Nasal cavity respiratory epithelium epithelial cell of viscerocranial mucosa (primary cell): Measurements from ENCODE around the gene DUSP28. TPM values are rescaled to one million over a fixed set of nuclear protein-coding genes. Genes with fewer than 3 reads are reported as not detected.

Source experiments
- total RNA-seq: library from RNA; depleted of rRNA; stranded (reverse); fragments of >200 nt; gene quantifications from 2 replicates; pipeline ENCODE4 v1.2.3, GENCODE V29; 2014

DUSP28 gene
- total RNA-seq: 2.4 and 2.6 TPM in 2 replicates

GRCh38 chr2:240560084-240560479 lies at the start of gene DUSP28:
Gene DUSP28 (plus strand): TSS chr2:240560357. CDS start chr2:240560685, 328 bp downstream.

GRCh38 chr2:240557808-240558207 lies 2.3 kb upstream of the DUSP28 start, which contains the start of gene ANKMY1:
Gene ANKMY1 (minus strand): TSS chr2:240557988. CDS start chr2:240557335, 653 bp downstream.

GRCh38 chr2:240567872-240568677 lies 7.9 kb downstream of the DUSP28 start, which contains the start of gene RNPEPL1:
Gene RNPEPL1 (plus strand): TSS chr2:240568484. CDS start chr2:240568587, 103 bp downstream.

GRCh38 chr2:240586198-240586918 lies 26.2 kb downstream of the DUSP28 start, which contains the start of gene CAPN10:
Gene CAPN10 (plus strand): TSS chr2:240586734. CDS start chr2:240586912, 178 bp downstream.

Other genes starting within 250 kb of the DUSP28 start
- 74.5 and 314 TPM in 2 replicates for gene GPC1, start 124.7 kb upstream of the DUSP28 start, total RNA-seq
- gene ANKMY1, start 2.4 kb upstream of the DUSP28 start, total RNA-seq: 9.9 and 11.8 TPM in 2 replicates
- 13.0 and 49.7 TPM in 2 replicates for gene RNPEPL1, start 8.1 kb downstream of the DUSP28 start, total RNA-seq
- 13.7 and 20.3 TPM in 2 replicates for gene CAPN10, start 26.4 kb downstream of the DUSP28 start, total RNA-seq
- gene GPR35, start 65.1 kb downstream of the DUSP28 start, total RNA-seq: 0.34 and 0.85 TPM in 2 replicates
- not detected in 2 replicates for gene AQP12B, start 122.5 kb downstream of the DUSP28 start, total RNA-seq
- gene AQP12A, start 131.5 kb downstream of the DUSP28 start, total RNA-seq: not detected in 2 replicates